ENCODE data around the gene ATP1B4.
A peak's percentile ranks its signal among the peaks of the same experiment; 100 is the strongest.

The ATP1B4 gene

DNA sequence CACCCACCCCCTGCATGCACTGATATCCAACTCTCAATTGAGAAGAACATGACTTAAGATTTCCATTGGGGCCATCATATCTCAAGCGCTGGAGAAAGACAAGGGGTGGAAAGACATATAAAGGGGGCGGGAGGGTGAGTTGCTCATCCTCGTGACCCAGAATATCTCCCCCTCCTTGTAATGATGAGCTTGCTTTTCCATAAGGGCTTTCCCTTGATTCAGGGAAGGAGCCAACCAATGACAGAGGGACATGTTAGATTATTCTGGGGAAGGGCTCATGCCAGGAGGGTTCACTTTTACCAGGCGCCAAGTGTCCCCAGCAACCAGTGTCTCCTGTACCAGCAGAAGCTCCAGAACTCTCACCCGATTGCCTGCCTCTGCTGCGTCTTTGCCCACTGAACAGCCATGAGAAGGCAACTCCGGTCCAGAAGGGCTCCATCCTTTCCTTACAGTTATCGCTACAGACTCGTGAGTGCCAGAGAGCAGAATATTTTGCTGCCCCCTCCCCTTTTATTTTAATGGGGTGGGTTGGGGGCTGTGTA is at the start of gene ATP1B4:
TSS of gene ATP1B4 (plus strand) at position 326 of the 542 bp plus-strand sequence. CDS start at position 406, 80 bp downstream.
- Histone ChIP-seq H3K9me2 (replicated peaks; ENCODE audit: low read depth, low read length) (no peaks in the 10 kb centered on the region), H3K79me2 (ENCODE audit: insufficient read depth, low read length) (no peaks in the 10 kb centered on the region), H4K20me1 (ENCODE audit: insufficient read depth, low read length, poor library complexity, severe bottlenecking) (no peaks in the 10 kb centered on the region), H2AFZ (ENCODE audit: low read length) (peak within 1 kb of the TSS; percentile 60; the same call in 1 of the 2 replicates), H3K9ac (ENCODE audit: low read depth, low read length, poor library complexity, severe bottlenecking) (no peak within 1 kb of the TSS), H3K9me3 (ENCODE audit: insufficient read depth, low read depth, low read length) (no peaks in the 10 kb centered on the region), H3F3A (ENCODE audit: low read depth) (no peaks in the 10 kb centered on the region), H3K27me3 (ENCODE audit: insufficient read depth, low read length, poor library complexity, severe bottlenecking) (no peaks in the 10 kb centered on the region), H3K36me3 (ENCODE audit: insufficient read depth, low read length) (no peaks in the 10 kb centered on the region), H3K4me2 (ENCODE audit: low read depth, low read length, poor library complexity, severe bottlenecking) (no peak within 1 kb of the TSS), H3K4me1 (ENCODE audit: insufficient read depth, low read length, poor library complexity, severe bottlenecking) (peaks cover 3% of the 10 kb centered on the region), H3K4me3 (ENCODE audit: low read length, poor library complexity, severe bottlenecking) (no peak within 1 kb of the TSS)
- TF ChIP-seq CTCF (conservative IDR thresholded peaks at IDR 0.05; ENCODE audit: low read length) (no peak), EZH2phosphoT487 (IDR thresholded peaks at IDR 0.05; ENCODE audit: borderline replicate concordance) (no peak)

GRCh38 chrX:120315776-120316175 is 46.1 kb upstream of the ATP1B4 start:
- no peaks in the 10 kb centered on the region for H3F3A ChIP-seq (ENCODE audit: low read depth)
- no peaks in the 10 kb centered on the region for H4K20me1 ChIP-seq (ENCODE audit: insufficient read depth, low read length, poor library complexity, severe bottlenecking)
- H3K36me3 ChIP-seq (ENCODE audit: insufficient read depth, low read length) = no peaks in the 10 kb centered on the region
- H2AFZ ChIP-seq (ENCODE audit: low read length) = no peak overlapping the region
- no peak overlapping the region for H3K4me3 ChIP-seq (ENCODE audit: low read length, poor library complexity, severe bottlenecking)
- no peak overlapping the region for H3K4me2 ChIP-seq (ENCODE audit: low read depth, low read length, poor library complexity, severe bottlenecking)
- H3K79me2 ChIP-seq (ENCODE audit: insufficient read depth, low read length) = no peaks in the 10 kb centered on the region
- no peaks in the 10 kb centered on the region for H3K9me3 ChIP-seq (ENCODE audit: insufficient read depth, low read depth, low read length)
- H3K9me2 ChIP-seq (replicated peaks; ENCODE audit: low read depth, low read length) = no peaks in the 10 kb centered on the region
- no peak for TF ChIP-seq EZH2phosphoT487 (IDR thresholded peaks at IDR 0.05; ENCODE audit: borderline replicate concordance)
- no peak for TF ChIP-seq CTCF (conservative IDR thresholded peaks at IDR 0.05; ENCODE audit: low read length)
- H3K9ac ChIP-seq (ENCODE audit: low read depth, low read length, poor library complexity, severe bottlenecking) = no peak overlapping the region
- no peaks in the 10 kb centered on the region for H3K27me3 ChIP-seq (ENCODE audit: insufficient read depth, low read length, poor library complexity, severe bottlenecking)
- no peaks in the 10 kb centered on the region for H3K4me1 ChIP-seq (ENCODE audit: insufficient read depth, low read length, poor library complexity, severe bottlenecking)

DNA sequence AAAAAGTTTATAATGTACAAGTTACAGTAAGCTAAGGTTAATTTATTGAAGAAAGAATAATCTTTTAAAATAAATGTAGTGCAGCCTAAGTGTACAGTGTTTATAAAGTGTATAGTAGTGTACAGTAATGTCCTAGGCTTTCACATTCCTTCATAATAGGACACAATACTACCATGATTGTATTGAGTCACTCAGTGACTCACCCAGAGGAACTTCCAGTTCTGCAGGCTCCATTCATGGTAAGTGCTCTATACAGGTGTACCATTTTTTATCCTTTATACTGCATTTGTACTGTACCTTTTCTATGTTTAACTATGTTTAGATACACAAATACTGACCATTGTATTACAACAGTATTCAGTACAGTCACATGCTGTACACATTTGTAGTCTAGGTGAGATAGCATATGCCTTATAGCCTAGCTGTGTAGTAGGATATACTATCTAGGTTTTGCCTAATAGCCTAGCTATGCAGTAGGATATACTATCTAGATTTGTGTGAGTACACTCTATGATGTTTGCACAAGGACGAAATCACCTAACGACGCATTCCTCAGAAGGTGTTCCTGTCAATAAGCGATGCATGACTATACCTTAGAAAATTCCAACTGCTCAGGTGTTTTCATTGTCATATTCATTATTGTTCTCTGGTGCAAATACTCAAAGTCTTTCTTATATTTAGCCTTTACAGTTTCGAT is 45.2 kb upstream of the ATP1B4 start:
- Histone ChIP-seq H3K4me3 (ENCODE audit: low read length, poor library complexity, severe bottlenecking) (no peak overlapping the region), H3K9me3 (ENCODE audit: insufficient read depth, low read depth, low read length) (no peaks in the 10 kb centered on the region)

More for the DNA sequence above, 45.2 kb upstream of the ATP1B4 start:
- Histone ChIP-seq H3K79me2 (ENCODE audit: insufficient read depth, low read length) (no peaks in the 10 kb centered on the region), H3F3A (ENCODE audit: low read depth) (no peaks in the 10 kb centered on the region), H3K36me3 (ENCODE audit: insufficient read depth, low read length) (no peaks in the 10 kb centered on the region), H3K4me1 (ENCODE audit: insufficient read depth, low read length, poor library complexity, severe bottlenecking) (no peaks in the 10 kb centered on the region), H3K27me3 (ENCODE audit: insufficient read depth, low read length, poor library complexity, severe bottlenecking) (no peaks in the 10 kb centered on the region), H2AFZ (ENCODE audit: low read length) (no peak overlapping the region), H4K20me1 (ENCODE audit: insufficient read depth, low read length, poor library complexity, severe bottlenecking) (no peaks in the 10 kb centered on the region), H3K9ac (ENCODE audit: low read depth, low read length, poor library complexity, severe bottlenecking) (no peak overlapping the region), H3K4me2 (ENCODE audit: low read depth, low read length, poor library complexity, severe bottlenecking) (no peak overlapping the region), H3K9me2 (replicated peaks; ENCODE audit: low read depth, low read length) (no peaks in the 10 kb centered on the region)
- no peak for TF ChIP-seq CTCF (conservative IDR thresholded peaks at IDR 0.05; ENCODE audit: low read length)
- TF ChIP-seq EZH2phosphoT487 (IDR thresholded peaks at IDR 0.05; ENCODE audit: borderline replicate concordance) = no peak
